SK-N-SH treated with all-trans-retinoic acid at 6 μM for 48 hours (cell line): ENCODE measurements around the gene GOLT1A.

Experiments used
- ATAC-seq: fragments of 200-7000 bp; cut with Tn5 transposase; 3 replicates; pipeline ENCODE4 v1.9.1; 2020; ENCODE audit warnings: mild to moderate bottlenecking, moderate library complexity
- BACH2 ChIP-seq: fragments of 250-450 bp; sonication (Bioruptor Pico); IDR thresholded peaks from 2 replicates; pipeline ENCODE4 v1.9.0; 2021; ENCODE audit warnings: mild to moderate bottlenecking, borderline replicate concordance
- CREB5 ChIP-seq: fragments of 250-450 bp; sonication (Bioruptor Pico); IDR thresholded peaks from 2 replicates; pipeline ENCODE4 v1.5.1; 2020; ENCODE audit warnings: low read depth, mild to moderate bottlenecking, moderate library complexity
- CSDC2 ChIP-seq: fragments of 250-450 bp; sonication (Bioruptor Pico); IDR thresholded peaks from 2 replicates; pipeline ENCODE4 v1.5.0; 2020; ENCODE audit warnings: mild to moderate bottlenecking, moderate library complexity
- CSRNP3 ChIP-seq: fragments of 250-450 bp; sonication (Bioruptor Pico); IDR thresholded peaks from 2 replicates; pipeline ENCODE4 v1.5.1; 2021; ENCODE audit warnings: mild to moderate bottlenecking, moderate library complexity
- ESRRG ChIP-seq: fragments of 250-450 bp; sonication (Bioruptor Pico); IDR thresholded peaks from 2 replicates; pipeline ENCODE4 v1.6.1; 2021; ENCODE audit warnings: mild to moderate bottlenecking
- GLIS3 ChIP-seq: fragments of 250-450 bp; sonication (Bioruptor Pico); IDR thresholded peaks from 2 replicates; pipeline ENCODE4 v1.5.0; 2020; ENCODE audit warnings: mild to moderate bottlenecking, moderate library complexity
- ISL1 ChIP-seq: fragments of 250-450 bp; sonication (Bioruptor Pico); IDR thresholded peaks from 2 replicates; pipeline ENCODE4 v2.1.2; 2022; ENCODE audit warnings: mild to moderate bottlenecking, moderate library complexity
- OSR1 ChIP-seq: fragments of 250-450 bp; sonication (Bioruptor Pico); IDR thresholded peaks from 2 replicates; pipeline ENCODE4 v1.8.0; 2022; ENCODE audit warnings: moderate library complexity, mild to moderate bottlenecking, inconsistent platforms
- POU6F1 ChIP-seq: fragments of 250-450 bp; sonication (Bioruptor Pico); IDR thresholded peaks from 2 replicates; pipeline ENCODE4 v1.8.0; 2021; ENCODE audit warnings: low read depth, mild to moderate bottlenecking, moderate library complexity, borderline replicate concordance
- PPARA ChIP-seq: fragments of 250-450 bp; sonication (Bioruptor Pico); IDR thresholded peaks from 2 replicates; pipeline ENCODE4 v1.5.0; 2020; ENCODE audit warnings: mild to moderate bottlenecking, borderline replicate concordance
- RARB ChIP-seq: fragments of 250-450 bp; sonication (Bioruptor Pico); IDR thresholded peaks from 2 replicates; pipeline ENCODE4 v1.8.0; 2021; ENCODE audit warnings: mild to moderate bottlenecking, moderate library complexity
- SNAI2 ChIP-seq: fragments of 250-450 bp; sonication (Bioruptor Pico); IDR thresholded peaks from 2 replicates; pipeline ENCODE4 v1.5.0; 2020; ENCODE audit warnings: mild to moderate bottlenecking, moderate library complexity
- TCF4 ChIP-seq: fragments of 250-450 bp; sonication (Bioruptor Pico); IDR thresholded peaks from 2 replicates; pipeline ENCODE4 v1.8.0; 2021; ENCODE audit warnings: mild to moderate bottlenecking, moderate library complexity, borderline replicate concordance
- TOX ChIP-seq: fragments of 250-450 bp; sonication (Bioruptor Pico); IDR thresholded peaks from 2 replicates; pipeline ENCODE4 v1.8.0; 2021; ENCODE audit warnings: mild to moderate bottlenecking, moderate library complexity, borderline replicate concordance
- TSHZ2 ChIP-seq: fragments of 250-450 bp; sonication (Bioruptor Pico); IDR thresholded peaks from 2 replicates; pipeline ENCODE4 v1.5.0; 2020; ENCODE audit warnings: mild to moderate bottlenecking, moderate library complexity
- ZC3H10 ChIP-seq: fragments of 250-450 bp; sonication (Bioruptor Pico); IDR thresholded peaks from 2 replicates; pipeline ENCODE4 v1.5.1; 2021; ENCODE audit warnings: mild to moderate bottlenecking, moderate library complexity
- ZFP3 ChIP-seq: fragments of 250-450 bp; sonication (Bioruptor Pico); IDR thresholded peaks from 2 replicates; pipeline ENCODE4 v1.5.0; 2020; ENCODE audit warnings: mild to moderate bottlenecking, moderate library complexity
- ZFP30 ChIP-seq: fragments of 450-650 bp; formaldehyde crosslinking; IDR thresholded peaks from 2 replicates; pipeline ENCODE4 v1.5.0; 2022; ENCODE audit warnings: mild to moderate bottlenecking, moderate library complexity
- ZNF565 ChIP-seq: fragments of 450-650 bp; formaldehyde crosslinking; conservative IDR thresholded peaks from 2 replicates; pipeline ENCODE4 v1.5.0; 2020; ENCODE audit warnings: low read depth, mild to moderate bottlenecking, moderate library complexity
- ZNF70 ChIP-seq: fragments of 450-650 bp; formaldehyde crosslinking; IDR thresholded peaks from 2 replicates; pipeline ENCODE4 v1.5.0; 2020; ENCODE audit warnings: mild to moderate bottlenecking, moderate library complexity
- ZNF8 ChIP-seq: fragments of 450-650 bp; formaldehyde crosslinking; IDR thresholded peaks from 2 replicates; pipeline ENCODE4 v1.5.0; 2020; ENCODE audit warnings: mild to moderate bottlenecking, moderate library complexity

GOLT1A gene

GRCh38 chr1:204218552-204218951 is 4.8 kb upstream of the GOLT1A start:
- ATAC-seq, result no peak
- TF ChIP-seq ZNF8 (CRISPR knock-in tag), result no peak

GRCh38 chr1:204217648-204218000 is 3.8 kb upstream of the GOLT1A start:
- ATAC-seq, result no peak
- TF ChIP-seq ZNF70 (CRISPR knock-in tag) (no peak), ZC3H10 (CRISPR knock-in tag) (no peak), ESRRG (CRISPR knock-in tag) (no peak), PPARA (no peak), POU6F1 (no peak), SNAI2 (CRISPR knock-in tag) (no peak), GLIS3 (CRISPR knock-in tag) (no peak), ZNF8 (CRISPR knock-in tag) (no peak), OSR1 (CRISPR knock-in tag) (no peak)

- no peak for TF ChIP-seq ZNF8 (CRISPR knock-in tag)
- ATAC-seq, result no peak
Measured at GRCh38 chr1:204216880-204217647, 3.3 kb upstream of the GOLT1A start.

- ATAC-seq, result no peak
- no peak for TF ChIP-seq ZC3H10 (CRISPR knock-in tag)
- no peak for TF ChIP-seq TSHZ2
- no peak for TF ChIP-seq RARB (CRISPR knock-in tag)
- no peak for TF ChIP-seq CREB5 (CRISPR knock-in tag)
- no peak for TF ChIP-seq GLIS3 (CRISPR knock-in tag)
- no peak for TF ChIP-seq ISL1 (CRISPR knock-in tag)
Measured at GRCh38 chr1:204216236-204216635, 2.4 kb upstream of the GOLT1A start.

GRCh38 chr1:204212715-204213114 is 1.1 kb downstream of the GOLT1A start:
- ATAC-seq, result no peak
- TF ChIP-seq ZNF565 (no peak), BACH2 (CRISPR knock-in tag) (no peak), ZNF70 (CRISPR knock-in tag) (no peak), ZFP30 (CRISPR knock-in tag) (no peak), POU6F1 (no peak), GLIS3 (CRISPR knock-in tag) (no peak), TCF4 (no peak), TSHZ2 (no peak), ZNF8 (CRISPR knock-in tag) (no peak), ISL1 (CRISPR knock-in tag) (no peak), ESRRG (CRISPR knock-in tag) (no peak), SNAI2 (CRISPR knock-in tag) (no peak), CSRNP3 (CRISPR knock-in tag) (no peak), OSR1 (CRISPR knock-in tag) (no peak), PPARA (no peak), ZFP3 (CRISPR knock-in tag) (no peak), TOX (CRISPR knock-in tag) (no peak), CSDC2 (CRISPR knock-in tag) (no peak)
